HepG2 (cell line): ENCODE results near the gene ZNF670. TPM values are rescaled to one million over a fixed set of nuclear protein-coding genes. Genes with fewer than 3 reads are reported as not detected.

Source experiments
- FOXO4 ChIP-seq: sonication (generic); formaldehyde crosslinking; conservative IDR thresholded peaks from 2 replicates; pipeline ENCODE4 v1.8.1; 2023; ENCODE audit warnings: missing genetic modification reagents
- KIAA2018 ChIP-seq: sonication (generic); formaldehyde crosslinking; IDR thresholded peaks from 2 replicates; pipeline ENCODE4 v1.5.0; 2020; ENCODE audit warnings: mild to moderate bottlenecking, missing genetic modification reagents, borderline replicate concordance
- KMT2B ChIP-seq: IDR thresholded peaks from 2 replicates; pipeline ENCODE4 v1.6.1; 2016; ENCODE audit warnings: missing genetic modification reagents, missing compliant biosample characterization
- RBM22 ChIP-seq: fragments of 200-400 bp; formaldehyde crosslinking; optimal IDR thresholded peaks from 2 replicates; pipeline ENCODE3; 2017; ENCODE audit warnings: mild to moderate bottlenecking, low read length, moderate library complexity
- SIN3A ChIP-seq: IDR thresholded peaks from 2 replicates; pipeline ENCODE4 v1.6.1; 2011; ENCODE audit warnings: low read depth, mild to moderate bottlenecking, control low read depth, low read length, borderline replicate concordance
- ZNF318 ChIP-seq: sonication (generic); formaldehyde crosslinking; IDR thresholded peaks from 2 replicates; pipeline ENCODE4 v1.4.0; 2020; ENCODE audit warnings: mild to moderate bottlenecking, missing genetic modification reagents
- polyA plus RNA-seq, 8 experiments: library from polyadenylated mRNA; depleted of rRNA in 3 of 8; stranded (reverse) in 7 of 8; unstranded in 1 of 8; fragments of >200 nt; fragmentation: Illumina TruSeq in 4 of 8; extraction: Trizol in 4 of 8; gene quantifications; 2 replicates each; pipeline versions ENCODE4 v1.2.1 to v1.2.3, GENCODE V29; 2011 to 2016; ENCODE audit warnings: low read depth in 4 of 8, missing spikeins in 1 of 8, mixed read lengths in 1 of 8; ENCODE audit not compliant: insufficient read depth in 1 of 8
- total RNA-seq, 5 experiments: library from RNA; depleted of rRNA; stranded (reverse); fragments of >200 nt; fragmentation: Illumina TruSeq; extraction: Trizol; gene quantifications; 2 replicates each; pipeline ENCODE4 v1.2.3, GENCODE V29; 2016; ENCODE audit warnings: low read depth in 1 of 5

Gene ZNF670
- total and polyA plus RNA-seq, 2 of the 13 experiments (the other 11 are each of a cell fraction or from before 2014, with no cell fraction given) = 4.2 to 10.9 TPM

GRCh38 chr1:247111700-247112478 is 33.3 kb upstream of the ZNF670 start (continued):
- TF ChIP-seq ZNF318 (CRISPR knock-in tag) = no peak
- TF ChIP-seq KIAA2018 (CRISPR knock-in tag) = no peak
- TF ChIP-seq SIN3A = 0 out of 2 replicates have a peak, but pooled peaks have one; percentile 41
- no peak for TF ChIP-seq FOXO4 (CRISPR knock-in tag)
- no peak for TF ChIP-seq RBM22
- TF ChIP-seq KMT2B (CRISPR knock-in tag) = peak; percentile 83
